K562 (cell line): ENCODE results near the gene PTPRU. TPM values are rescaled to one million over a fixed set of nuclear protein-coding genes. Genes with fewer than 3 reads are reported as not detected.

ENCODE experiments used
- ARHGAP35 ChIP-seq: fragments of 450-650 bp; IDR thresholded peaks from 2 replicates; pipeline ENCODE4 v1.6.1; 2018; ENCODE audit not compliant: partially characterized antibody
- ATF1 ChIP-seq, 2 experiments: fragments of 450-650 bp in 1 of 2; IDR thresholded peaks; 2 replicates each; pipeline ENCODE4 v1.6.1; 2016; ENCODE audit warnings: missing compliant biosample characterization in 1 of 2, missing genetic modification characterization in 1 of 2
- CREB3 ChIP-seq: fragments of 450-650 bp; conservative IDR thresholded peaks from 2 replicates; pipeline ENCODE4 v1.6.1; 2016; ENCODE audit warnings: missing genetic modification characterization, low read depth, mild to moderate bottlenecking, missing compliant biosample characterization, moderate library complexity
- E2F1 ChIP-seq: sonication (generic); formaldehyde crosslinking; IDR thresholded peaks from 2 replicates; pipeline ENCODE4 v1.8.1; 2023; ENCODE audit warnings: mild to moderate bottlenecking, missing genetic modification reagents, moderate library complexity
- ELF1 ChIP-seq: fragments of 200-800 bp; sonication (Bioruptor generic); IDR thresholded peaks from 2 replicates; pipeline ENCODE4 v1.6.1; 2016; ENCODE audit warnings: missing genetic modification characterization, missing compliant biosample characterization
- EP300 ChIP-seq: IDR thresholded peaks from 2 replicates; pipeline ENCODE4 v1.6.1; 2012; ENCODE audit warnings: low read length, improper control_type of control experiment
- FOXA1 ChIP-seq: fragments of 450-650 bp; IDR thresholded peaks from 2 replicates; pipeline ENCODE4 v1.6.1; 2016; ENCODE audit warnings: mild to moderate bottlenecking, borderline replicate concordance
- GATAD2A ChIP-seq: fragments of 450-650 bp; IDR thresholded peaks from 2 replicates; pipeline ENCODE4 v1.6.1; 2017
- HDAC2 ChIP-seq: fragments of 450-650 bp; IDR thresholded peaks from 2 replicates; pipeline ENCODE4 v1.6.1; 2016; ENCODE audit warnings: mild to moderate bottlenecking
- HDAC8 ChIP-seq: fragments of 450-650 bp; IDR thresholded peaks from 2 replicates; pipeline ENCODE4 v1.6.1; 2016; ENCODE audit warnings: mild to moderate bottlenecking, missing genetic modification characterization, moderate library complexity, missing compliant biosample characterization
- ILK ChIP-seq: fragments of 450-650 bp; IDR thresholded peaks from 2 replicates; pipeline ENCODE4 v1.6.1; 2016; ENCODE audit warnings: missing genetic modification characterization, low read depth, mild to moderate bottlenecking, missing compliant biosample characterization, moderate library complexity, borderline replicate concordance
- KLF6 ChIP-seq: fragments of 250-450 bp; sonication (Bioruptor Pico); IDR thresholded peaks from 2 replicates; pipeline ENCODE4 v1.4.0; 2020; ENCODE audit warnings: mild to moderate bottlenecking, moderate library complexity, borderline replicate concordance
- MAX ChIP-seq: sonication (generic); formaldehyde crosslinking; IDR thresholded peaks from 2 replicates; pipeline ENCODE4 v1.9.0; 2022; ENCODE audit warnings: mild to moderate bottlenecking, missing genetic modification reagents
- PHF20 ChIP-seq: fragments of 450-650 bp; IDR thresholded peaks from 2 replicates; pipeline ENCODE4 v1.6.1; 2018; ENCODE audit not compliant: partially characterized antibody
- SRSF3 ChIP-seq: fragments of 200-400 bp; formaldehyde crosslinking; IDR thresholded peaks from 2 replicates; pipeline ENCODE4 v1.6.1; 2016; ENCODE audit warnings: mild to moderate bottlenecking, low read length, moderate library complexity; ENCODE audit not compliant: insufficient read depth
- TCF7 ChIP-seq: sonication (generic); IDR thresholded peaks from 2 replicates; pipeline ENCODE4 v1.6.1; 2016; ENCODE audit warnings: antibody characterized with exemption, borderline replicate concordance
- UBTF ChIP-seq, 2 experiments: IDR thresholded peaks; 2 replicates each; pipeline ENCODE4 v1.6.1; 2012; ENCODE audit warnings: improper control_type of control experiment in 2 of 2, low read depth in 2 of 2, low read length in 2 of 2, borderline replicate concordance in 1 of 2
- ZNF134 ChIP-seq: fragments of 250-450 bp; sonication (Bioruptor Pico); conservative IDR thresholded peaks from 2 replicates; pipeline ENCODE4 v1.4.0; 2020
- ZNF212 ChIP-seq: fragments of 450-650 bp; formaldehyde crosslinking; IDR thresholded peaks from 2 replicates; pipeline ENCODE4 v1.4.0; 2020; ENCODE audit warnings: mild to moderate bottlenecking
- ZNF232 ChIP-seq: sonication (generic); formaldehyde crosslinking; IDR thresholded peaks from 2 replicates; pipeline ENCODE4 v1.8.0; 2022; ENCODE audit warnings: mild to moderate bottlenecking, missing genetic modification reagents
- ZNF395 ChIP-seq: fragments of 200-800 bp; sonication (Bioruptor generic); IDR thresholded peaks from 2 replicates; pipeline ENCODE4 v1.6.1; 2017; ENCODE audit warnings: missing genetic modification characterization, missing compliant biosample characterization
- polyA plus RNA-seq, 8 experiments: library from polyadenylated mRNA; depleted of rRNA in 4 of 8; stranded (reverse) in 5 of 8; unstranded in 3 of 8; fragments of >200 nt; fragmentation: Nextera tagmentation in 2 of 8; fragmentation: Illumina TruSeq in 1 of 8; extraction: Ambion mirVana in 2 of 8; extraction: Trizol in 1 of 8; gene quantifications; 2 replicates each; pipeline versions ENCODE4 v1.2.1 to v1.2.3, GENCODE V29; 2011 to 2014; ENCODE audit warnings: inconsistent platforms in 1 of 8, missing spikeins in 1 of 8
- total RNA-seq, 7 experiments: library from RNA; depleted of rRNA in 6 of 7; stranded (reverse); fragments of >200 nt in 6 of 7; fragmentation: Illumina TruSeq in 2 of 7; extraction: Trizol in 2 of 7; gene quantifications; 2 replicates each; pipeline versions ENCODE4 v1.2.1 to v1.2.3, GENCODE V29; 2011 to 2021; ENCODE audit warnings: low replicate concordance in 1 of 7

The PTPRU gene
- total and polyA plus RNA-seq, 9 of the 15 experiments (the other 6 are each of a cell fraction or from before 2014, with no cell fraction given): 0.01 to 2.9 (median 1.0) TPM

- TF ChIP-seq UBTF (IDR thresholded peaks at IDR 0.05; ENCODE audit: borderline replicate concordance in 1 of 2, low read depth in 2 of 2, low read length in 2 of 2) (0 out of 4 replicates have a peak, but pooled peaks of 1 of the 2 experiments have one; percentile 33), EP300 (peak; percentile 92), CREB3 (tag) (no peak), ATF1 (CRISPR knock-in tag; IDR thresholded peaks at IDR 0.05) (no peak), ATF1 (tag; IDR thresholded peaks at IDR 0.05) (peak; percentile 59), GATAD2A (no peak), ZNF134 (CRISPR knock-in tag) (no peak), ZNF232 (CRISPR knock-in tag) (no peak), SRSF3 (no peak), ARHGAP35 (no peak), MAX (peak; percentile 27; the same call in 1 of the 2 replicates), HDAC8 (tag) (no peak; the same call in 1 of the 2 replicates), HDAC2 (peak; percentile 85), ELF1 (tag) (no peak), E2F1 (CRISPR knock-in tag) (peak; percentile 57), ILK (tag) (no peak), ZNF212 (CRISPR knock-in tag) (no peak), KLF6 (CRISPR knock-in tag) (no peak), ZNF395 (CRISPR knock-in tag) (no peak), TCF7 (peak; percentile 76; the same call in 1 of the 2 replicates), PHF20 (no peak), FOXA1 (no peak)
Observed at GRCh38 chr1:29202584-29203340, 33.6 kb upstream of the PTPRU start (continued).
